Measurements from ENCODE around the gene HSD17B11. TPM values are rescaled to one million over a fixed set of nuclear protein-coding genes. Genes with fewer than 3 reads are reported as not detected.
"Not testable (repeated sequence)": the region's sequence is repeated elsewhere in the genome, so short reads cannot be mapped to it uniquely, and the experiment has no call there.

HSD17B11 gene
- total RNA-seq, 1 donor from 2014 or later, result 94.5 TPM

GRCh38 chr4:87390055-87390454 is 933 bp downstream of the HSD17B11 start:
- H3K36me3 ChIP-seq; intact Hi-C loops (cut with DNase I); H3K27me3 ChIP-seq; H3K9me3 ChIP-seq; DNase-seq (ENCODE audit: extremely low spot score in 2 of 2): not testable (repeated sequence)
- peaks cover 28% of the 10 kb centered on the region for H3K4me1 ChIP-seq
- H3K27ac ChIP-seq, result peak overlapping the region; percentile 93
- TF ChIP-seq POLR2AphosphoS5 (IDR thresholded peaks at IDR 0.05; ENCODE audit: insufficient read depth in 1 of 2, low read depth in 1 of 2), result peak in 1 of 2 donors; percentile 21
- H3K4me3 ChIP-seq, result peak overlapping the region; percentile 61 to 69

GRCh38 chr4:87388901-87389300 is 2.1 kb downstream of the HSD17B11 start:
- H3K4me1 ChIP-seq, result peaks cover 28% of the 10 kb centered on the region
- TF ChIP-seq POLR2A (IDR thresholded peaks at IDR 0.05), result no peak
- TF ChIP-seq POLR2AphosphoS5 (IDR thresholded peaks at IDR 0.05; ENCODE audit: insufficient read depth in 1 of 2, low read depth in 1 of 2), result no peak
- TF ChIP-seq, protein P1, sequence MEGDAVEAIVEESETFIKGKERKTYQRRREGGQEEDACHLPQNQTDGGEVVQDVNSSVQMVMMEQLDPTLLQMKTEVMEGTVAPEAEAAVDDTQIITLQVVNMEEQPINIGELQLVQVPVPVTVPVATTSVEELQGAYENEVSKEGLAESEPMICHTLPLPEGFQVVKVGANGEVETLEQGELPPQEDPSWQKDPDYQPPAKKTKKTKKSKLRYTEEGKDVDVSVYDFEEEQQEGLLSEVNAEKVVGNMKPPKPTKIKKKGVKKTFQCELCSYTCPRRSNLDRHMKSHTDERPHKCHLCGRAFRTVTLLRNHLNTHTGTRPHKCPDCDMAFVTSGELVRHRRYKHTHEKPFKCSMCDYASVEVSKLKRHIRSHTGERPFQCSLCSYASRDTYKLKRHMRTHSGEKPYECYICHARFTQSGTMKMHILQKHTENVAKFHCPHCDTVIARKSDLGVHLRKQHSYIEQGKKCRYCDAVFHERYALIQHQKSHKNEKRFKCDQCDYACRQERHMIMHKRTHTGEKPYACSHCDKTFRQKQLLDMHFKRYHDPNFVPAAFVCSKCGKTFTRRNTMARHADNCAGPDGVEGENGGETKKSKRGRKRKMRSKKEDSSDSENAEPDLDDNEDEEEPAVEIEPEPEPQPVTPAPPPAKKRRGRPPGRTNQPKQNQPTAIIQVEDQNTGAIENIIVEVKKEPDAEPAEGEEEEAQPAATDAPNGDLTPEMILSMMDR (IDR thresholded peaks at IDR 0.05), result no peak
- H3K4me3 ChIP-seq, result peak overlapping the region; percentile 61 to 69
- H3K9me3 ChIP-seq, result no peaks in the 10 kb centered on the region
- H3K27ac ChIP-seq, result no peak overlapping the region
- peaks cover 0 to 7% of the 10 kb centered on the region in 2 donors for H3K36me3 ChIP-seq
- no peak for DNase-seq (ENCODE audit: extremely low spot score in 2 of 2)
- intact Hi-C loops (cut with DNase I), result no loop called here
- no peaks in the 10 kb centered on the region for H3K27me3 ChIP-seq

- H3K9me3 ChIP-seq, result no peaks in the 10 kb centered on the region
- H3K36me3 ChIP-seq, result peaks cover 0 to 7% of the 10 kb centered on the region in 2 donors
- H3K27me3 ChIP-seq, result no peaks in the 10 kb centered on the region
- intact Hi-C loops (cut with DNase I), result no loop called here
- H3K4me3 ChIP-seq, result no peak overlapping the region
- H3K4me1 ChIP-seq, result peaks cover 35% of the 10 kb centered on the region
- DNase-seq (ENCODE audit: extremely low spot score in 2 of 2), result no peak
- TF ChIP-seq, protein P1 (IDR thresholded peaks at IDR 0.05), result no peak
- TF ChIP-seq POLR2AphosphoS5 (IDR thresholded peaks at IDR 0.05; ENCODE audit: insufficient read depth in 1 of 2, low read depth in 1 of 2) (no peak), POLR2A (IDR thresholded peaks at IDR 0.05) (no peak)
- no peak overlapping the region for H3K27ac ChIP-seq
These were observed 3.8 kb downstream of the HSD17B11 start for GRCh38 chr4:87387237-87387636.

DNA sequence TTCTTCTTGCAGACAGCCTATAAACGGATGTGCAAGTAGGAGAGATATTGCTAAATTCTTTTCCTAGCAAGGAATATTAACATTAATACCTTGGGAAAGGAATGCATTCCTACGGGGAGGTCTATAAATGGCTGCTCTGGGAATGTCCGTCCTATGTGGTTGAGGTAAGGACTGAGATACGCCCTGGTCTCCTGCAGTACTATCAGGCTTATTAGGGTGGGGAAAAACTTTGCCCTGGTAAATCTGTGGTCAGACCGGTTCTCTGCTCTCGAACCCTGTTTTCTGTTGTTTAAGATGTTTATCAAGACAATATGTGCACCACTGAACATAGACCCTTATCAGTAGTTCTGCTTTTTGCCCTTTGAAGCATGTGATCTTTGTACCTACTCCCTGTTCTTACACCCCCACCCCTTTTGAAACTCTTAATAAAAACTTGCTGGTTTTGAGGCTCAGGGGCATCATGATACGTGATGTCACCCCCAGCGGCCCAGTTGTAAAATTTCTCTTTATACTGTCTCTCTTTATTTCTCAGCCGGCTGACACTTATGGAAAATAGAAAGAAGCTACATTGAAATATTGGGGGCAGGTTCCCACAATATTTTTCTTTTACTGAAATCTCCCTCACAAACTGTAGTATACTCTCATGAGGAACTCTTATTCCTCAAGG is 6.4 kb downstream of the HSD17B11 start:
- H3K27ac ChIP-seq; H3K27me3 ChIP-seq; intact Hi-C loops (cut with DNase I); H3K4me3 ChIP-seq; H3K9me3 ChIP-seq; DNase-seq (ENCODE audit: extremely low spot score in 2 of 2): not testable (repeated sequence)
- H3K36me3 ChIP-seq, result peaks cover 0 to 26% of the 10 kb centered on the region in 2 donors
- H3K4me1 ChIP-seq, result peaks cover 26% of the 10 kb centered on the region

DNA sequence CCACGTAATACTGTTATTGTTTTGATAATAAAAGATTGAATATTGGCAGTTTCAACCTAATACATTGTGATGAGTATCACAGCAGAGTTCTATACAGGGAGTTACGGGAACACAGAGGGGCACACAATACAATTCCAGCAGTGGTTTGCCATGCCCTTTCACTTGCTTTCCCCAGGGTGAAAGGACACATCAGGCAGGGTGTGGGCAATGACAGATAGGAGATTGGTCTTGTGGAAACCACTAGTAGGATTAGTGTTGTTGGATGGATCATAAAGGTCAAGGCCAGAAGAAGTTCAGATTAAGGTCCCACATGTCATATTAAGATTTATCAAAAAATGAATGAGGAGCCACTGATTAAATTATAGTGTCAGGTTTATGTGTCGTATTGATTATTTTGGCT is 8.1 kb downstream of the HSD17B11 start:
- Histone ChIP-seq H3K27me3 (no peaks in the 10 kb centered on the region), H3K9me3 (no peaks in the 10 kb centered on the region), H3K36me3 (peaks cover 0 to 27% of the 10 kb centered on the region in 2 donors), H3K4me1 (peaks cover 9% of the 10 kb centered on the region), H3K27ac (no peak overlapping the region), H3K4me3 (no peak overlapping the region)
- no peak for DNase-seq (ENCODE audit: extremely low spot score in 2 of 2)
- TF ChIP-seq, protein P1 (IDR thresholded peaks at IDR 0.05), result no peak
- intact Hi-C loops (cut with DNase I), result no loop called here

- H3K27ac ChIP-seq, result no peak overlapping the region
- peaks cover 7% of the 10 kb centered on the region for H3K4me1 ChIP-seq
- no peaks in the 10 kb centered on the region for H3K27me3 ChIP-seq
- no peaks in the 10 kb centered on the region for H3K9me3 ChIP-seq
- peaks cover 0 to 32% of the 10 kb centered on the region in 2 donors for H3K36me3 ChIP-seq
- TF ChIP-seq POLR2AphosphoS5 (IDR thresholded peaks at IDR 0.05; ENCODE audit: insufficient read depth in 1 of 2, low read depth in 1 of 2) (no peak), POLR2A (IDR thresholded peaks at IDR 0.05) (no peak)
- TF ChIP-seq, protein P1 (IDR thresholded peaks at IDR 0.05), result no peak
- H3K4me3 ChIP-seq, result no peak overlapping the region
- intact Hi-C loops (cut with DNase I), result no loop called here
- DNase-seq (ENCODE audit: extremely low spot score in 2 of 2), result no peak
These were observed 8.9 kb downstream of the HSD17B11 start for GRCh38 chr4:87382116-87382515.
